ENCODE data around the gene DYRK1B. TPM values are rescaled to one million over a fixed set of nuclear protein-coding genes. Genes with fewer than 3 reads are reported as not detected.
"Not testable (repeated sequence)": the region's sequence is repeated elsewhere in the genome, so short reads cannot be mapped to it uniquely, and the experiment has no call there.

DYRK1B gene
- total RNA-seq, 2 experiments from 2014 or later: 15.8 to 17.3 TPM

- peaks cover 1% of the 10 kb centered on the region for H3K36me3 Mint-ChIP-seq
- no peak overlapping the region for H3K27ac Mint-ChIP-seq
- no peak overlapping the region for H3K4me3 Mint-ChIP-seq
- POLR2A ChIA-PET: interaction anchor here (0.7 kb wide), 1 partner anchor 161 kb away, joined by 5 read pairs; the partner anchor contains the start of gene PSMC4
- peaks cover 4% of the 10 kb centered on the region for H3K9me3 Mint-ChIP-seq
- H3K4me1 Mint-ChIP-seq: no peaks in the 10 kb centered on the region
- ATAC-seq (ENCODE audit: low read depth) (no peak), DNase-seq (no peak)
- H3K27me3 Mint-ChIP-seq: peaks cover 5% of the 10 kb centered on the region
Measured at GRCh38 chr19:39809368-39809767, 24.6 kb downstream of the DYRK1B start.

DNA sequence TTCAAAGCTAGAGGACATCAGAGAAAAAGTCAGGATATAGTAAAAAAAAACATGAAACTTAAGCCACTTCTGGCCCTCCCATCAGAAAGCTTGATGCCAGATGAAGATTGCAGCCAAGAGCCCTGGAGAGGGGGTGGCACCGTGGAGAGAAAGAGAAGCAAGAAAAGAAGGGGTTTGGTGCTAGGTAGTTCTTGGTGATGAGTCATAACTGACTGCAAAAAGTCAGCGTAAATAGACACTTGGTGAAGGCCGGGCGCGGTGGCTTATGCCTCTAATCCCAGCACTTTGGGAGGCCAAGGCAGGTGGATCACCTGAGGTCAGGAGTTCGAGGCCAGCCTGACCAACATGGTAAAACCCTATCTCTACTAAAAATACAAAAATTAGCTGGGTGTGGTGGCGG, 25.3 kb downstream of the DYRK1B start:
- not testable (repeated sequence) for H3K36me3 Mint-ChIP-seq

DNA sequence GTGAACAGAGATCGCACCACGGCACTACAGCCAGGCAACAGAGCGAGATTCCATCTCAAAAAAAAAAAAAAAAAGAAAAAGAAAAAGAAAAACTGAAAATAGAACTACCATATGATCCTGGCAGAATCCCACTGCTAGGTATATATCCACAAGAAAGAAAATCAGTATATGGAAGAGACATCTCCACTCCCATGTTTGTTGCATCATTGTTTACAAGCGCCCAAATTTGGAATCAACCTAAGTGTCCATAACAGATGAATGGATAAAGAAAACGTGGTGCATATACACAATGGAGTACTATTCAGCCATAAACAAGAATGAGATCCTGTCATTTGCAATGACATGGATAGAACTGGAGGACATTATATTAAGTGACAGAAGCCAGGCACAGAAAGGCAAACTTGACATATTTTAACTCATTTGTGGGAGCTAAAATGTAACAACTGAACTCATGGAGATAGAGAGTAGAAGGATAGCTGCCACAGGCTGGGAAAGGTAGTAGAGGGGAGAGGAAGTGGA, 26.1 kb downstream of the DYRK1B start:
- no peaks in the 10 kb centered on the region for H3K4me1 Mint-ChIP-seq
- peaks cover 1% of the 10 kb centered on the region for H3K36me3 Mint-ChIP-seq
- peaks cover 4% of the 10 kb centered on the region for H3K9me3 Mint-ChIP-seq
- no peak for ATAC-seq (ENCODE audit: low read depth)
- POLR2A ChIA-PET: interaction anchor here (0.7 kb wide), 1 partner anchor 381 kb away, joined by 5 read pairs; no protein-coding TSS in a partner anchor
- H3K27me3 Mint-ChIP-seq: peaks cover 5% of the 10 kb centered on the region
- H3K27ac Mint-ChIP-seq: no peak overlapping the region
- no peak for DNase-seq
- no peak overlapping the region for H3K4me3 Mint-ChIP-seq

More for the DNA sequence above, 25.3 kb downstream of the DYRK1B start:
- H3K9me3 Mint-ChIP-seq; H3K4me1 Mint-ChIP-seq; ATAC-seq (ENCODE audit: low read depth); POLR2A ChIA-PET; DNase-seq; H3K27ac Mint-ChIP-seq; H3K27me3 Mint-ChIP-seq; H3K4me3 Mint-ChIP-seq: not testable (repeated sequence)

GRCh38 chr19:39805104-39805503, 28.9 kb downstream of the DYRK1B start:
- ATAC-seq (ENCODE audit: low read depth) (no peak), DNase-seq (no peak)
- H3K27me3 Mint-ChIP-seq: peaks cover 9% of the 10 kb centered on the region
- H3K4me1 Mint-ChIP-seq: no peaks in the 10 kb centered on the region
- POLR2A ChIA-PET: no interaction called here
- no peak overlapping the region for H3K27ac Mint-ChIP-seq
- peaks cover 4% of the 10 kb centered on the region for H3K9me3 Mint-ChIP-seq
- H3K36me3 Mint-ChIP-seq: no peaks in the 10 kb centered on the region
- no peak overlapping the region for H3K4me3 Mint-ChIP-seq

DNA sequence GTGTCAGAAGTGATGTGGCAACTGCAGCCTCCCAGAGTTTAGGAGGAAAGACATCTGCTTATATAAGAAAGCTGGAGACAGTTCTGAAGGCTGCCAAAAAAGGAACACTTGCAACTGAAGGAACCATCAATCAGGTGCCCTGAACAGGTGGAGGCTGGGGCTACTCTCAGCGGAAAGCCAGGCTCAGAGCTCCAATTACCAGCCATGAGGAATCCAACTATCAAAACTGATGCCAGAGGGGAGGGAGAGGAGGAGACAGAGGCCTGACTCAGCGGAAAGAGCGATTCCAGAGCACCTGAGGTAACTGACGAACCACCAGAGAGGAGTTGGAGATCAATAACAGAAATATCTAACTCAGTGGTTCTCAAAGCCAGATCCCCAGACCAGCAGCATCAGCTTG, 31.0 kb downstream of the DYRK1B start:
- Mint-ChIP-seq H3K9me3 (peaks cover 1% of the 10 kb centered on the region), H3K4me3 (no peak overlapping the region), H3K4me1 (no peaks in the 10 kb centered on the region), H3K36me3 (no peaks in the 10 kb centered on the region), H3K27ac (no peak overlapping the region), H3K27me3 (peaks cover 10% of the 10 kb centered on the region)
- POLR2A ChIA-PET: no interaction called here
- ATAC-seq (ENCODE audit: low read depth) (no peak), DNase-seq (no peak)

- Mint-ChIP-seq H3K27me3 (peaks cover 26% of the 10 kb centered on the region), H3K9me3 (no peaks in the 10 kb centered on the region), H3K4me3 (no peak overlapping the region), H3K27ac (no peak overlapping the region), H3K36me3 (no peaks in the 10 kb centered on the region), H3K4me1 (peaks cover 15% of the 10 kb centered on the region)
- DNase-seq (no peak), ATAC-seq (ENCODE audit: low read depth) (no peak)
- POLR2A ChIA-PET: no interaction called here
Measured at GRCh38 chr19:39797083-39797482, 36.9 kb downstream of the DYRK1B start.

DNA sequence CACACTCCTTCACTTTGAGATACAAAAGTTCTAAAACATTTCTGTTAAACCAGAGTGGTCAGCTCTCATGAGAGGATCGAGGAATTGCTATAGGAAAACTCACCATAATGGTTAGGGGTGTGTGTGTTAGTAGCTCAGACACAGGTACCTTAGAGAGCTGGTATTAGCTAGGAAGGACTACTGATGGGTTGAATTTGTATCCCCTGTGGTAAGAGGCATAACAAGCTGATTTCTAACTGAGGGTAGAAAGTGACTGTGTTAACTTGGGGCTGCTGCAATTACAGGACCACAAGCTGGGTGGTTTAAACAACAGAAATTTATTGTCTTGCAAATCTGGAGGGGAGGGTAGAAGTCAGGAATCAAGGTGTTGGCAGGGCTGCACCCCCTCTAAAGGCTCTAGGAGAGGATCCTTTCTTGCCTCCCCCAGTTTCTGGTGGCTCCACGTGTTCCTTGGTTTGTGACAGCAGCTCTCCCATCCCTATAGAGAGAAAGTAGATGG, 37.9 kb downstream of the DYRK1B start:
- H3K27me3 Mint-ChIP-seq: peaks cover 25% of the 10 kb centered on the region
- no peaks in the 10 kb centered on the region for H3K36me3 Mint-ChIP-seq
- H3K9me3 Mint-ChIP-seq: no peaks in the 10 kb centered on the region
- ATAC-seq (ENCODE audit: low read depth): no peak
- no peak for DNase-seq
- H3K4me3 Mint-ChIP-seq: no peak overlapping the region
- peaks cover 15% of the 10 kb centered on the region for H3K4me1 Mint-ChIP-seq
- no peak overlapping the region for H3K27ac Mint-ChIP-seq
- POLR2A ChIA-PET: interaction anchor here (0.6 to 0.8 kb wide), 2 partner anchors 12 to 33 kb away, joined by 3 to 4 read pairs; no protein-coding TSS in a partner anchor

- POLR2A ChIA-PET: interaction anchor here (0.6 kb wide), 2 partner anchors 348 to 702 kb away, joined by 3 to 5 read pairs; no protein-coding TSS in a partner anchor
- Mint-ChIP-seq H3K4me1 (peaks cover 15% of the 10 kb centered on the region), H3K27me3 (peaks cover 23% of the 10 kb centered on the region), H3K9me3 (no peaks in the 10 kb centered on the region), H3K36me3 (no peaks in the 10 kb centered on the region), H3K4me3 (peak overlapping the region; percentile 44), H3K27ac (peak overlapping the region; percentile 65)
- ATAC-seq (ENCODE audit: low read depth) (peak; percentile 48), DNase-seq (peak; percentile 32)
Measured at GRCh38 chr19:39795001-39795400, 39.0 kb downstream of the DYRK1B start.

DNA sequence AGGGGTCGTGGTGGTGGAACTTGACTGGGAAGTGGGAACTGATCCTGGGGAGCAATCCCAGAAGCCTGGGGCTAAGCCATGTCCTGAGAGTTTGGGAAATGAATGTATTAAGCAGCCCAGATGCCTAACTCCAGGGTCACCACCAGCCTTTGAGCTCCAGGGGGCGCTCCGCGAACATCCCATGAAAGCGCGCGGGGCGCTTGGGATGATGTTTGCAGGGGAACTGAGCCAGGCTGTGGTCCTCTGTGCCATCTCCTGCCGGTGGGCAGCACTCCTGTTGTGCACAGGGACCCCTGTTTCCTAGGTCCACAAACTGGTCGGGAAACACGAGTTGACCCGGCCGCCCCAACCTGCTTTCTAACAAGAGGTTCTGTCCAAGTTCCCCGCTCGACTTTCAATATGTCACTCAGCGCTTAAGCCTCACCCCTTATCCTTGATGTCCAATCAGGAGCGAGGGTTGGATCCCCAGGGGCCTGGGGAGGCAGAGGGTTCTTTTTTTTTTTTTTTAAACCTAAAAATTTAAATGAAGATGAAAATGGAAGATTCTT, 40.9 kb downstream of the DYRK1B start:
- Mint-ChIP-seq H3K27me3 (peaks cover 23% of the 10 kb centered on the region), H3K4me1 (peaks cover 15% of the 10 kb centered on the region), H3K9me3 (peaks cover 5% of the 10 kb centered on the region), H3K4me3 (peak overlapping the region; percentile 79), H3K27ac (no peak overlapping the region), H3K36me3 (peaks cover 3% of the 10 kb centered on the region)
- DNase-seq (peak; percentile 87), ATAC-seq (ENCODE audit: low read depth) (peak; percentile 90)
- POLR2A ChIA-PET: interaction anchor here (0.6 to 2.4 kb wide), 5 partner anchors 41 to 302 kb away, joined by 4 to 15 read pairs (median 5); partner anchors contain the start of genes DYRK1B, FBL and PSMC4

DNA sequence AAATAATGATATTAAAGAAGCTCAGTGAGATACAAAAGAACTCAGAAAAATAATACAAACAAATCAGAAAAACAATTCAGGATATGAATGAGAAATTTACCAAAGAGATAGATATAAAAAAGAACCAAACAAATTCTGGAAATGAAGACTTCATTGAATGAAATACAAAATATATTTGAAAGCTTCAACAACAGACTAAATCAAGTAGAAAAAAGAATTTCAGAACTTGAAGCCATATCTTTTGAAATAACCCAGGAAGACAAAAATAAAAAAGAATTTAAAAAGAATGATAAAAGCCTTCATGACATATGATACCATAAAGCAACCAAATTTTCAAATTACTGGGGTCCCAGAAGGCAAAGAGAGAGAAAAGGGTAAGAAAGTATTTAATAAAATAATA, 45.7 kb downstream of the DYRK1B start:
- Mint-ChIP-seq H3K4me1 (peaks cover 2% of the 10 kb centered on the region), H3K9me3 (peaks cover 9% of the 10 kb centered on the region), H3K36me3 (peaks cover 5% of the 10 kb centered on the region), H3K27me3 (peaks cover 38% of the 10 kb centered on the region), H3K27ac (no peak overlapping the region), H3K4me3 (no peak overlapping the region)
- ATAC-seq (ENCODE audit: low read depth) (no peak), DNase-seq (no peak)
- POLR2A ChIA-PET: no interaction called here

- Mint-ChIP-seq H3K4me3 (no peak overlapping the region), H3K27me3 (peaks cover 34% of the 10 kb centered on the region), H3K27ac (no peak overlapping the region), H3K36me3 (no peaks in the 10 kb centered on the region), H3K4me1 (peaks cover 10% of the 10 kb centered on the region), H3K9me3 (no peaks in the 10 kb centered on the region)
- ATAC-seq (ENCODE audit: low read depth): no peak
- POLR2A ChIA-PET: no interaction called here
- no peak for DNase-seq
Measured at GRCh38 chr19:39780894-39781293, 53.1 kb downstream of the DYRK1B start.

DNA sequence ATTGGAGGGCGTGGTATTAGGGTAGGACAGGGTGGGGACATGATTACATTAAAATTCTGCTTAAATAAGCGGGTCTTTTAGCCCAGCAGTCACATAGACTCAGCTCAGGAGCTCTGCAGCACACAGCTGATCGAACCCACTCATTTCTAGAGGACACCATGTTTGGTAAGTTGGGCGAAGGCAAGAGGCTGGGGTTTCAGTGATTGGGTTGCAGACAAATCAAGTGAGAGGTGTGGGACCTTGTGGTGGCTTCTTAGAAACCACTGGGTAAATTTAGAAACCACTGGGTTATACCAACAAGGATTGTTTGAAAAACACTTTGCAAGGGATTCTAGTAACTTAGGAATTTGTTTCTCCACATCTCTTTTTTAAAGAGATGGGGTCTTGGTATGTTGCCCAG, 55.2 kb downstream of the DYRK1B start, which contains the start of gene LEUTX:
TSS of gene LEUTX (plus strand) at position 92 of the 400 bp plus-strand sequence. CDS start at position 159, 67 bp downstream.
- POLR2A ChIA-PET: no interaction called here
- H3K27me3 Mint-ChIP-seq: peaks cover 19% of the 10 kb centered on the region
- ATAC-seq (ENCODE audit: low read depth) (no peak), DNase-seq (no peak)
- H3K27ac Mint-ChIP-seq: no peak within 1 kb of the TSS
- H3K9me3 Mint-ChIP-seq: no peaks in the 10 kb centered on the region
- H3K4me3 Mint-ChIP-seq: no peak within 1 kb of the TSS
- no peaks in the 10 kb centered on the region for H3K36me3 Mint-ChIP-seq
- peaks cover 10% of the 10 kb centered on the region for H3K4me1 Mint-ChIP-seq

Measured in activated naive CD8-positive, alpha-beta T cell treated with anti-CD3 and anti-CD28 coated beads, Interleukin-2, amount 10 ng/mL, durations not matched to agents 7 days and 5 days (primary cell).